HL-60 (cell line): ENCODE measurements around the gene OTX2.

Source experiments
- CTCF ChIP-seq: IDR thresholded peaks from one replicate; pipeline ENCODE4 v1.5.1; 2011; ENCODE audit warnings: low read length, control low read depth, inconsistent platforms; ENCODE audit not compliant: insufficient read depth
- POLR2AphosphoS5 ChIP-seq: IDR thresholded peaks from 2 replicates; pipeline ENCODE4 v1.6.1; 2012; ENCODE audit warnings: low read depth

- TF ChIP-seq CTCF (no peak), POLR2AphosphoS5 (no peak)
Measured at GRCh38 chr14:56797569-56798446, 12.5 kb downstream of the OTX2 start.
